Epithelial cell of proximal tubule (primary cell): ENCODE data around the gene SGPL1. TPM values are rescaled to one million over a fixed set of nuclear protein-coding genes. Genes with fewer than 3 reads are reported as not detected.

Experiments
- DNase-seq: peaks from one replicate; pipeline ENCODE4 v3.0.0-alpha.2; 2011; ENCODE audit warnings: low read depth
- H3K4me3 ChIP-seq: 2 replicates; pipeline ENCODE4 v1.5.1; 2011; ENCODE audit warnings: low read depth, mild to moderate bottlenecking, low read length
- total RNA-seq: library from RNA; depleted of rRNA; stranded (reverse); fragments of >200 nt; gene quantifications from 2 replicates; pipeline ENCODE4 v1.2.3, GENCODE V29; 2015
- TF ChIP-seq, protein P1 (sequence below): conservative IDR thresholded peaks from 2 replicates; pipeline ENCODE4 v1.5.1; 2012; ENCODE audit warnings: low read depth, mild to moderate bottlenecking, low read length

Gene SGPL1
- total RNA-seq, 1 donor from 2014 or later, result 35.7 TPM

DNA sequence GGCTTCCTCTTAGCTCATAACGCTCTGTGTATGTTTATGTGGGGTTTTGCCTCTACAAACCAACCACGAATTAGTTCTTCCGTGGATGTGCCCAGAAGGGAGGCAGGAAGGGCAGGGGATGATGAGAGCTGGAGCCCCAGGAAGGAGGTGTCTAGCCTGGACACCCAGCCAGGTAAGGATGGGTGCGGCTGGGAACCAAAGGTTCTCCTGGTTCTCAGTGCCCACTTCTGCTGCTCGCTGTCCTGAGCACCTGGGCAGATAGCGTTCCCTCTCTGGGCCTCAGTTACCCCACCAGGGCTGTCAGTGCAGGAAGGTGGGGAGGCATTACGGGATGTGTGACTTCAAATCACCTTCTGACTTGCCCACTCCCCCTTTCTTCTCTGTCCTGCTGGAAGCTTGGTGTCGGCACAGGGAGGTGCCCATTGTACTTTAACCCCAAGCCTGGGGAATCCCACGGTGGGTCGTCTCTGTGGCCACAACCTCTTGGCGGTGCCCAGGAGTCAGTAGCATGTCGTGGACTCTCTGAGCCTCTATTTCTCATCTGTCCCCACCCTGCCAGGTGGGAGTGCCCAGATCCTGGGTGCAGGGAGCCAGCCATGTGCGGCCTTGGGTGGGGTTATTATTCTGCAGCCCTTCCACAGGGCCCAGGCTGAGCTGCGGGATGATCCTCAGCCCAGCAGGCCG lies 91.3 kb downstream of the SGPL1 start:
- no peak overlapping the region for H3K4me3 ChIP-seq
- DNase-seq, result no peak
- TF ChIP-seq, protein P1, sequence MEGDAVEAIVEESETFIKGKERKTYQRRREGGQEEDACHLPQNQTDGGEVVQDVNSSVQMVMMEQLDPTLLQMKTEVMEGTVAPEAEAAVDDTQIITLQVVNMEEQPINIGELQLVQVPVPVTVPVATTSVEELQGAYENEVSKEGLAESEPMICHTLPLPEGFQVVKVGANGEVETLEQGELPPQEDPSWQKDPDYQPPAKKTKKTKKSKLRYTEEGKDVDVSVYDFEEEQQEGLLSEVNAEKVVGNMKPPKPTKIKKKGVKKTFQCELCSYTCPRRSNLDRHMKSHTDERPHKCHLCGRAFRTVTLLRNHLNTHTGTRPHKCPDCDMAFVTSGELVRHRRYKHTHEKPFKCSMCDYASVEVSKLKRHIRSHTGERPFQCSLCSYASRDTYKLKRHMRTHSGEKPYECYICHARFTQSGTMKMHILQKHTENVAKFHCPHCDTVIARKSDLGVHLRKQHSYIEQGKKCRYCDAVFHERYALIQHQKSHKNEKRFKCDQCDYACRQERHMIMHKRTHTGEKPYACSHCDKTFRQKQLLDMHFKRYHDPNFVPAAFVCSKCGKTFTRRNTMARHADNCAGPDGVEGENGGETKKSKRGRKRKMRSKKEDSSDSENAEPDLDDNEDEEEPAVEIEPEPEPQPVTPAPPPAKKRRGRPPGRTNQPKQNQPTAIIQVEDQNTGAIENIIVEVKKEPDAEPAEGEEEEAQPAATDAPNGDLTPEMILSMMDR, result no peak

DNA sequence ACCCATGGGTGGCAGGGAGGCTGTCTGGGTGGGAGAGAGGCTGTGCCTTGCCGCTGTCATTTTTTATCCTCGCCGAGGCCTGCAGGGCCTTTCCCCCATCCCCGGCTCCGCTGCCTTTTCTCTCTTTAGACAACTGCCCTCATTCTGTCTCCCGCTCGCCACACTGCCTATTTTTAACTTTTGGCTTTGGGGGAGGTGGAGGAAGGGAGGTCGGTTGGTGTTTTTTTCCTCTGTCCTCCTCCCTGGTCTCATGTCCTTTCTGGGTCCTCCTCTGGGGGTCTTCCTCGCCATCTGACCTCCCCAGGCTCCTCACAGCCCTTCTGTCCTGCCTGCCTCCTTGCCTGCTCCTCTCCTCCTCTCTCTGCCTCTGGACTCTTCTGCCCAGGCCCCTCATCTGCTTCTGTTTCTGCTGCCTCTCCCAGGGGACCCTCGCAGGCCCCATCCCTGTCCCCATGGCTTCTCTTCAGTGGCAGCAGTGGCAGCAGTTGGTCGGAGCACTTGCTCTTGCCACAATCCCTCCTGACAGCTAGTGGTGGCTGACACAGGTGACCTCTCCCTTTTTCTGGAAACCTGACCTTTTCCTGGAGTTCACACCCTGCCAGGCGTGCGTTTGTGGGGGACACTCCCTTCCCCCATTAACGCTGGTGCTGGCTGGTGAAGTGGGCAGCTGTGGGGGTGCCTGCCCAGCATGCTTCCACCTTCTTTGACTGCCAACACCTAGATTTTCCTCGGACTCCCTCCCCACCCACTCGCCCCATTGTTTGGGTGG lies 92.1 kb downstream of the SGPL1 start:
- TF ChIP-seq, protein P1, result no peak
- H3K4me3 ChIP-seq, result no peak overlapping the region
- no peak for DNase-seq

- H3K4me3 ChIP-seq, result no peak overlapping the region
- no peak for DNase-seq
- TF ChIP-seq, protein P1, result no peak
Measured at GRCh38 chr10:70908406-70909296, 92.9 kb downstream of the SGPL1 start.

GRCh38 chr10:70909326-70909935 lies 93.7 kb downstream of the SGPL1 start:
- DNase-seq, result no peak
- H3K4me3 ChIP-seq, result no peak overlapping the region
- TF ChIP-seq, protein P1, result no peak

DNA sequence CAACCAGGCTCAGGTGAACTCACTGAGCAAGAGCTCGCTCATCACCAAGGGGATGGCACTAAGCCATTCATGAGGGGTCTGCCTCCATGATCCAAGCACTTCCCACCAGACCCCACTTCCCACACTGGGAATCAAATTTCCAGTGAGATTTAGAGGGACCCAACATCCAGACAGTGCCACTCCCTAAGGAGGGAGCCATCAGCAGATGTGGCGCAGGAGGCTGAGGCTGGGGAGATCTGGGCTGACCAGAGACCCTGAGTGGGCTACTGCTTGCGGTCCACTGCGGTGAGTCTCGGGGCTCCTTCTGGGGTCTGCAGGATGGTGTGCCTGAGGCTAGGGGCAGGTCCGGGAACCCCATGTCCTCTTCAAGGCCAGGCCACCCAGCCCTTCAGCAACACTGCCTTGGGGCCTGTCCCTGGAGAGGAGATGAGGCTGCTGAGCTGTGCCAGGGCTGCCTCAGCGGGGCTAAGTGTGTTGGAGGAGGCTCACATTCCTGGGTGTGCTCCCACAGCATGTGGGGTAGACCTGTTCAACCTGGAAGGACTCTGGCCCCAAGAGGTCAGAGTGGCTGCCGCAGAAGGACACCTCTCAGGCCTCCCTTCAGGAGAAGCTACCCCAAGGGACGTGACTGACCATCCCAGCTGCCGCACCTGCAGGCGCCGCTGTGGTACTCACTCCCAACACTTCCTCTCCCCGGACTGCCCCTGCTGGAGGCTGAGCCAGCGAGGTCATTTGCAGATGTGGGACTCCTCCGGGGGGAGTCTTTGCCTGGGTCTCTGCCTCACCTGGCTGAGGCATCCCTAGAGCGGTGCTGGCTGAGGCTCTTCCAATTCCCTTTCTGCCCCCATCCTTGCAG lies 95.0 kb downstream of the SGPL1 start:
- TF ChIP-seq, protein P1, result no peak
- H3K4me3 ChIP-seq, result no peak overlapping the region
- DNase-seq, result no peak

DNA sequence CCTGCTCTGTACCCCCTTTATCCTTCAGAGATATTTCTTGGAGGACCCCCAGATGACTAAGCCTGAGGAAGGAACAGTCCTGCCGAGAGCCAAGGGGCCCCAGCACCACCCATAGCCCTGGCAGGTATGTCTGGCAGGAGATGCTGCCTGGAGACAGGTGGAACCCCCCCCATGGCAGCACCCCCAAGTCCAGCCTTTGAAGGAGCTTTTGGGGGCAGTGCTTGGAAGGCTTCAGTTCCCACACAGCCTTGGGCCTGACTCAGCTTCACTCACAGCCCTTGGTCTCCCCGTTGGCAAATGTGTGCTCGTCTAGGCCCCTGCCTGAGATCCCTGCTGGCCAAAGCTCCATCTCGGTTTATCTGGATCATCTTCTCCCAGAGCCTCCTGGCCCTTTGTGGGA lies 95.6 kb downstream of the SGPL1 start:
- TF ChIP-seq, protein P1, result no peak
- H3K4me3 ChIP-seq, result no peak overlapping the region
- no peak for DNase-seq
